NB4 (cell line): Measurements from ENCODE around the gene ADK.

Experiments
- MYC ChIP-seq: IDR thresholded peaks from 2 replicates; pipeline ENCODE4 v1.6.1; 2011; ENCODE audit warnings: low read depth, low read length
- POLR2A ChIP-seq: IDR thresholded peaks from 2 replicates; pipeline ENCODE4 v1.6.1; 2011; ENCODE audit warnings: mild to moderate bottlenecking; ENCODE audit not compliant: insufficient read length; ENCODE audit errors: extremely low read depth
- TF ChIP-seq, protein P1 (sequence below): IDR thresholded peaks from one replicate; pipeline ENCODE4 v1.5.1; 2012; ENCODE audit warnings: low read depth, low read length
- TF ChIP-seq, protein P2 (sequence below): IDR thresholded peaks from 2 replicates; pipeline ENCODE4 v1.6.1; 2011; ENCODE audit warnings: low read depth, low read length

DNA sequence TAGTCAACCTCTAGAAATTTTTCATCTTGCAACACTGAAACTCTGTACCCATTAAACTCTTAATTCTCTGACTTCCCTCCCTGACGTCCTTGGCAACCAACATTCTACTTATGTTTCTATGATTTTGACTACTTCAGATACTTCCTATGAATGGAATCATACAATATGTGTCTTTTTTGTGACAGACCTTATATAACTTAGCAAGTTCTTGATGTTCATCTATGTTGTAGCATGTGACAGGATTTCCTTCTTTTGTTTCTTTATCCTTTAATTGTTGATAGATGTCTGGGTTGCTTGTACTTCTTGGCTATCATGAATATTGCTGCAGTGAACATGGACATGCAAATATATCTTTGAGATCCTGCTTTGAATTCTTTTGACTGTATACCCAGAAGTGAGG, 240.8 kb downstream of the ADK start:
- TF ChIP-seq POLR2A (no peak), MYC (no peak)
- TF ChIP-seq, protein P1, sequence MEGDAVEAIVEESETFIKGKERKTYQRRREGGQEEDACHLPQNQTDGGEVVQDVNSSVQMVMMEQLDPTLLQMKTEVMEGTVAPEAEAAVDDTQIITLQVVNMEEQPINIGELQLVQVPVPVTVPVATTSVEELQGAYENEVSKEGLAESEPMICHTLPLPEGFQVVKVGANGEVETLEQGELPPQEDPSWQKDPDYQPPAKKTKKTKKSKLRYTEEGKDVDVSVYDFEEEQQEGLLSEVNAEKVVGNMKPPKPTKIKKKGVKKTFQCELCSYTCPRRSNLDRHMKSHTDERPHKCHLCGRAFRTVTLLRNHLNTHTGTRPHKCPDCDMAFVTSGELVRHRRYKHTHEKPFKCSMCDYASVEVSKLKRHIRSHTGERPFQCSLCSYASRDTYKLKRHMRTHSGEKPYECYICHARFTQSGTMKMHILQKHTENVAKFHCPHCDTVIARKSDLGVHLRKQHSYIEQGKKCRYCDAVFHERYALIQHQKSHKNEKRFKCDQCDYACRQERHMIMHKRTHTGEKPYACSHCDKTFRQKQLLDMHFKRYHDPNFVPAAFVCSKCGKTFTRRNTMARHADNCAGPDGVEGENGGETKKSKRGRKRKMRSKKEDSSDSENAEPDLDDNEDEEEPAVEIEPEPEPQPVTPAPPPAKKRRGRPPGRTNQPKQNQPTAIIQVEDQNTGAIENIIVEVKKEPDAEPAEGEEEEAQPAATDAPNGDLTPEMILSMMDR = no peak
- TF ChIP-seq, protein P2, sequence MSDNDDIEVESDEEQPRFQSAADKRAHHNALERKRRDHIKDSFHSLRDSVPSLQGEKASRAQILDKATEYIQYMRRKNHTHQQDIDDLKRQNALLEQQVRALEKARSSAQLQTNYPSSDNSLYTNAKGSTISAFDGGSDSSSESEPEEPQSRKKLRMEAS = no peak
